RWPE1 (cell line): ENCODE data around the gene MORN5.

Source experiments
- CTCF ChIA-PET: fragments of 350-600 bp; sonication (Branson Sonifier 250); formaldehyde crosslinking; extraction: SDS; loops from one replicate; lab custom pipeline; 2021; lab: Yijun Ruan, JAX
- POLR2A ChIA-PET: fragments of 400-600 bp; formaldehyde crosslinking; extraction: SDS; loops from one replicate; lab custom pipeline; 2020; ENCODE audit warnings: antibody characterized with exemption; ENCODE audit not compliant: low non-redundant PET; lab: Yijun Ruan, JAX
- DNase-seq: peaks from one replicate; pipeline ENCODE4 v3.0.0; 2012; ENCODE audit warnings: low spot score
- H3K27ac ChIP-seq: fragments of 450-650 bp; 2 replicates; pipeline ENCODE4 v1.5.1; 2017
- CTCF ChIP-seq: fragments of 450-650 bp; conservative IDR thresholded peaks from 2 replicates; pipeline ENCODE4 v1.5.1; 2017; ENCODE audit warnings: low read depth, mild to moderate bottlenecking

MORN5 gene

GRCh38 chr9:122197426-122197825 is 37.7 kb downstream of the MORN5 start:
- ChIA-PET CTCF (no interaction called here), POLR2A (no interaction called here)
- no peak overlapping the region for H3K27ac ChIP-seq
- DNase-seq: no peak
- TF ChIP-seq CTCF: no peak

GRCh38 chr9:122197882-122198281 is 38.2 kb downstream of the MORN5 start:
- POLR2A ChIA-PET: no interaction called here
- no peak for TF ChIP-seq CTCF

GRCh38 chr9:122200960-122201595 is 41.4 kb downstream of the MORN5 start:
- TF ChIP-seq CTCF: no peak
- POLR2A ChIA-PET: no interaction called here
- no peak for DNase-seq
- CTCF ChIA-PET: no interaction called here
- no peak overlapping the region for H3K27ac ChIP-seq

More at GRCh38 chr9:122197882-122198281, 38.2 kb downstream of the MORN5 start:
- no peak overlapping the region for H3K27ac ChIP-seq
- CTCF ChIA-PET: no interaction called here
- no peak for DNase-seq

- no peak overlapping the region; the same call in 1 of the 2 replicates for H3K27ac ChIP-seq
- POLR2A ChIA-PET: no interaction called here
- TF ChIP-seq CTCF: no peak
- no peak for DNase-seq
- CTCF ChIA-PET: no interaction called here
Measured at GRCh38 chr9:122201641-122202040, 41.9 kb downstream of the MORN5 start.

GRCh38 chr9:122202111-122202510 is 42.4 kb downstream of the MORN5 start:
- no peak overlapping the region; the same call in 1 of the 2 replicates for H3K27ac ChIP-seq
- no peak for DNase-seq
- TF ChIP-seq CTCF: no peak
- POLR2A ChIA-PET: no interaction called here
- CTCF ChIA-PET: no interaction called here

- no peak overlapping the region for H3K27ac ChIP-seq
- no peak for DNase-seq
- POLR2A ChIA-PET: no interaction called here
- CTCF ChIA-PET: interaction anchor here (0.7 kb wide), 1 partner anchor 894 kb away, joined by 3 read pairs; no protein-coding TSS in a partner anchor
- TF ChIP-seq CTCF: no peak
Measured at GRCh38 chr9:122204055-122204454, 44.3 kb downstream of the MORN5 start.
